Measurements from ENCODE around the gene VPS50.

- no peak for TF ChIP-seq CTCF (conservative IDR thresholded peaks at IDR 0.05; ENCODE audit: low read length)
- TF ChIP-seq EZH2phosphoT487 (IDR thresholded peaks at IDR 0.05; ENCODE audit: borderline replicate concordance): no peak
These were observed 33.7 kb upstream of the VPS50 start for GRCh38 chr7:93198472-93198871.

Data from Loucy (cell line).